ENCODE results near the gene C9orf153. TPM values are rescaled to one million over a fixed set of nuclear protein-coding genes. Genes with fewer than 3 reads are reported as not detected.

C9orf153 gene
- total and polyA plus RNA-seq, 2 of the 13 experiments (the other 11 are each of a cell fraction or from before 2014, with no cell fraction given) = 0.17 to 0.44 TPM

GRCh38 chr9:86282077-86282978, 22.9 kb upstream of the C9orf153 start, which contains the start of gene ISCA1 (continued):
- TF ChIP-seq ZNF275 (CRISPR knock-in tag; IDR thresholded peaks at IDR 0.05; ENCODE audit: borderline replicate concordance) = 0 out of 2 replicates have a peak, but pooled peaks have one; percentile 59
- peak; percentile 69; the same call in 1 of the 2 replicates for TF ChIP-seq CREBL2 (CRISPR knock-in tag; IDR thresholded peaks at IDR 0.05; ENCODE audit: borderline replicate concordance)
- no peak for TF ChIP-seq SOX6 (IDR thresholded peaks at IDR 0.05)
- peak; percentile 66 for TF ChIP-seq SOX6 (CRISPR knock-in tag; IDR thresholded peaks at IDR 0.05)
- no peak for TF ChIP-seq KIAA2018 (CRISPR knock-in tag; IDR thresholded peaks at IDR 0.05; ENCODE audit: borderline replicate concordance)
- TF ChIP-seq POGZ (CRISPR knock-in tag; IDR thresholded peaks at IDR 0.05) = no peak; the same call in 1 of the 2 replicates
- peak; percentile 72; the same call in 1 of the 2 replicates for TF ChIP-seq ZNF34 (CRISPR knock-in tag; IDR thresholded peaks at IDR 0.05; ENCODE audit: borderline replicate concordance)
- TF ChIP-seq ZMYM3 (CRISPR knock-in tag; IDR thresholded peaks at IDR 0.05) = no peak
- TF ChIP-seq TAF15 (IDR thresholded peaks at IDR 0.05; ENCODE audit: low read depth, low read length, poor library complexity, severe bottlenecking) = peak; percentile 4
- 0 out of 2 replicates have a peak, but pooled peaks have one; percentile 49 for TF ChIP-seq IRF2 (CRISPR knock-in tag; IDR thresholded peaks at IDR 0.05)
- no peak for TF ChIP-seq TCF7 (IDR thresholded peaks at IDR 0.05; ENCODE audit: low read depth)
- peak; percentile 47; the same call in 1 of the 2 replicates for TF ChIP-seq NFKBIZ (CRISPR knock-in tag; IDR thresholded peaks at IDR 0.05)
- no peak for TF ChIP-seq JARID2 (CRISPR knock-in tag; IDR thresholded peaks at IDR 0.05; ENCODE audit: insufficient replicate concordance)
- peak; percentile 96 for TF ChIP-seq ZNF816 (CRISPR knock-in tag; IDR thresholded peaks at IDR 0.05; ENCODE audit: borderline replicate concordance)
- TF ChIP-seq ZNF878 (CRISPR knock-in tag; IDR thresholded peaks at IDR 0.05) = no peak; the same call in none of the 2 replicates
